BLaER1 (cell line): ENCODE measurements around the gene HMMR.

Experiments
- H3K27ac ChIP-seq: shearing (Covaris generic); formaldehyde crosslinking; 2 replicates; pipeline ENCODE4 v1.8.1; 2022
- H3K27me3 ChIP-seq: shearing (Covaris generic); formaldehyde crosslinking; 2 replicates; pipeline ENCODE4 v1.8.1; 2022
- H3K36me3 ChIP-seq: shearing (Covaris generic); formaldehyde crosslinking; 2 replicates; pipeline ENCODE4 v1.8.1; 2022
- H3K4me1 ChIP-seq: shearing (Covaris generic); formaldehyde crosslinking; 2 replicates; pipeline ENCODE4 v1.8.1; 2022
- H3K4me2 ChIP-seq: shearing (Covaris generic); formaldehyde crosslinking; 2 replicates; pipeline ENCODE4 v1.8.1; 2022
- H3K4me3 ChIP-seq: shearing (Covaris generic); formaldehyde crosslinking; 2 replicates; pipeline ENCODE4 v1.8.1; 2022
- H3K9ac ChIP-seq: shearing (Covaris generic); formaldehyde crosslinking; 2 replicates; pipeline ENCODE4 v1.8.1; 2022
- H3K9me3 ChIP-seq: shearing (Covaris generic); formaldehyde crosslinking; 2 replicates; pipeline ENCODE4 v1.8.1; 2022
- H4K20me1 ChIP-seq: shearing (Covaris generic); formaldehyde crosslinking; 2 replicates; pipeline ENCODE4 v1.8.1; 2022
- Cebpa-rat ChIP-seq: shearing (Covaris generic); IDR thresholded peaks from 2 replicates; pipeline ENCODE4 v1.8.1; 2022

Gene HMMR

GRCh38 chr5:163478982-163479271, 18.5 kb downstream of the HMMR start:
- Histone ChIP-seq H3K4me3 (no peak overlapping the region), H3K36me3 (peaks cover 73% of the 10 kb centered on the region), H3K4me1 (no peaks in the 10 kb centered on the region), H3K9me3 (no peaks in the 10 kb centered on the region), H3K4me2 (no peak overlapping the region), H3K9ac (no peak overlapping the region), H3K27ac (no peak overlapping the region), H4K20me1 (no peaks in the 10 kb centered on the region), H3K27me3 (no peaks in the 10 kb centered on the region)
- no peak for TF ChIP-seq Cebpa-rat

GRCh38 chr5:163489055-163489744, 28.8 kb downstream of the HMMR start:
- H3K4me2 ChIP-seq = no peak overlapping the region
- TF ChIP-seq Cebpa-rat = no peak
- H3K4me1 ChIP-seq = no peaks in the 10 kb centered on the region
- peaks cover 84% of the 10 kb centered on the region for H3K36me3 ChIP-seq
- no peaks in the 10 kb centered on the region for H3K9me3 ChIP-seq
- no peak overlapping the region for H3K9ac ChIP-seq
- no peaks in the 10 kb centered on the region for H4K20me1 ChIP-seq
- H3K27ac ChIP-seq = no peak overlapping the region
- H3K27me3 ChIP-seq = no peaks in the 10 kb centered on the region
- H3K4me3 ChIP-seq = no peak overlapping the region

GRCh38 chr5:163489745-163490075, 29.3 kb downstream of the HMMR start:
- no peaks in the 10 kb centered on the region for H4K20me1 ChIP-seq
- no peaks in the 10 kb centered on the region for H3K27me3 ChIP-seq
- TF ChIP-seq Cebpa-rat = no peak
- peaks cover 80% of the 10 kb centered on the region for H3K36me3 ChIP-seq
- no peaks in the 10 kb centered on the region for H3K4me1 ChIP-seq
- no peak overlapping the region for H3K27ac ChIP-seq
- H3K4me2 ChIP-seq = no peak overlapping the region
- no peak overlapping the region for H3K4me3 ChIP-seq
- no peaks in the 10 kb centered on the region for H3K9me3 ChIP-seq
- no peak overlapping the region for H3K9ac ChIP-seq

- no peak overlapping the region for H3K27ac ChIP-seq
- no peaks in the 10 kb centered on the region for H3K27me3 ChIP-seq
- H4K20me1 ChIP-seq = no peaks in the 10 kb centered on the region
- no peak overlapping the region for H3K9ac ChIP-seq
- TF ChIP-seq Cebpa-rat = no peak
- H3K4me3 ChIP-seq = no peak overlapping the region
- no peaks in the 10 kb centered on the region for H3K4me1 ChIP-seq
- H3K9me3 ChIP-seq = peaks cover 8% of the 10 kb centered on the region; the same call in 1 of the 2 replicates
- peaks cover 27% of the 10 kb centered on the region for H3K36me3 ChIP-seq
- no peak overlapping the region for H3K4me2 ChIP-seq
Observed at GRCh38 chr5:163496286-163496685, 35.9 kb downstream of the HMMR start.

- Histone ChIP-seq H3K4me2 (no peak overlapping the region), H3K27ac (no peak overlapping the region), H4K20me1 (no peaks in the 10 kb centered on the region), H3K36me3 (peaks cover 18% of the 10 kb centered on the region), H3K9ac (no peak overlapping the region), H3K4me3 (no peak overlapping the region), H3K9me3 (peaks cover 8% of the 10 kb centered on the region; the same call in 1 of the 2 replicates), H3K4me1 (peaks cover 3% of the 10 kb centered on the region), H3K27me3 (no peaks in the 10 kb centered on the region)
- no peak for TF ChIP-seq Cebpa-rat
Observed at GRCh38 chr5:163497315-163497714, 36.9 kb downstream of the HMMR start.

- H4K20me1 ChIP-seq = no peaks in the 10 kb centered on the region
- H3K27me3 ChIP-seq = no peaks in the 10 kb centered on the region
- no peak overlapping the region for H3K4me2 ChIP-seq
- 0 out of 2 replicates have a peak, but pooled peaks cover 3% of the 10 kb centered on the region for H3K36me3 ChIP-seq
- peaks cover 10% of the 10 kb centered on the region for H3K4me1 ChIP-seq
- H3K9ac ChIP-seq = no peak overlapping the region
- no peak for TF ChIP-seq Cebpa-rat
- no peak overlapping the region for H3K27ac ChIP-seq
- no peak overlapping the region for H3K4me3 ChIP-seq
- H3K9me3 ChIP-seq = peaks cover 8% of the 10 kb centered on the region; the same call in 1 of the 2 replicates
Observed at GRCh38 chr5:163498886-163499285, 38.5 kb downstream of the HMMR start.

GRCh38 chr5:163502521-163502920, 42.1 kb downstream of the HMMR start:
- Histone ChIP-seq H3K9ac (peak overlapping the region; percentile 92), H3K4me3 (peak overlapping the region; percentile 72), H3K27me3 (no peaks in the 10 kb centered on the region), H3K4me1 (peaks cover 21% of the 10 kb centered on the region), H3K4me2 (peak overlapping the region; percentile 87), H3K27ac (peak overlapping the region; percentile 90), H3K36me3 (no peaks in the 10 kb centered on the region), H4K20me1 (peaks cover 19% of the 10 kb centered on the region), H3K9me3 (no peaks in the 10 kb centered on the region)
- TF ChIP-seq Cebpa-rat = no peak

GRCh38 chr5:163503106-163504078, 43.0 kb downstream of the HMMR start:
- H3K4me2 ChIP-seq = peak overlapping the region; percentile 87
- peak overlapping the region; percentile 90 for H3K27ac ChIP-seq
- no peak for TF ChIP-seq Cebpa-rat
- H4K20me1 ChIP-seq = peaks cover 28% of the 10 kb centered on the region
- peak overlapping the region; percentile 72 for H3K4me3 ChIP-seq
- peak overlapping the region; percentile 92 for H3K9ac ChIP-seq
- H3K9me3 ChIP-seq = no peaks in the 10 kb centered on the region
- H3K27me3 ChIP-seq = no peaks in the 10 kb centered on the region
- peaks cover 4% of the 10 kb centered on the region; the same call in 1 of the 2 replicates for H3K36me3 ChIP-seq
- H3K4me1 ChIP-seq = peaks cover 30% of the 10 kb centered on the region

- no peak for TF ChIP-seq Cebpa-rat
- Histone ChIP-seq H3K4me3 (peak overlapping the region; percentile 72), H3K9me3 (no peaks in the 10 kb centered on the region), H3K4me2 (peak overlapping the region; percentile 87), H3K27me3 (no peaks in the 10 kb centered on the region), H3K27ac (peak overlapping the region; percentile 90), H3K36me3 (peaks cover 11% of the 10 kb centered on the region), H3K4me1 (peaks cover 39% of the 10 kb centered on the region), H4K20me1 (peaks cover 37% of the 10 kb centered on the region), H3K9ac (peak overlapping the region; percentile 92)
Observed at GRCh38 chr5:163504079-163504931, 43.9 kb downstream of the HMMR start.
